ENCODE data around the gene DCUN1D2.

Gene DCUN1D2

GRCh38 chr13:113468029-113468428 is 22.5 kb downstream of the DCUN1D2 start:
- no peak for TF ChIP-seq CTCF (IDR thresholded peaks at IDR 0.05; ENCODE audit: low read length, missing control alignments)
- H3K4me3 ChIP-seq (replicated peaks; ENCODE audit: low read depth, low read length), result no peak overlapping the region
- DNase-seq (ENCODE audit: low read depth), result no peak

- no peak for TF ChIP-seq CTCF (IDR thresholded peaks at IDR 0.05; ENCODE audit: low read length, missing control alignments)
- DNase-seq (ENCODE audit: low read depth), result no peak
These were observed 24.1 kb downstream of the DCUN1D2 start for GRCh38 chr13:113466383-113466782.

GRCh38 chr13:113465300-113465699 is 25.2 kb downstream of the DCUN1D2 start:
- no peak overlapping the region for H3K4me3 ChIP-seq (replicated peaks; ENCODE audit: low read depth, low read length)
- no peak for TF ChIP-seq CTCF (IDR thresholded peaks at IDR 0.05; ENCODE audit: low read length, missing control alignments)
- DNase-seq (ENCODE audit: low read depth), result no peak

More at GRCh38 chr13:113466383-113466782, 24.1 kb downstream of the DCUN1D2 start:
- no peak overlapping the region for H3K4me3 ChIP-seq (replicated peaks; ENCODE audit: low read depth, low read length)

- no peak for DNase-seq (ENCODE audit: low read depth)
- no peak overlapping the region for H3K4me3 ChIP-seq (replicated peaks; ENCODE audit: low read depth, low read length)
- no peak for TF ChIP-seq CTCF (IDR thresholded peaks at IDR 0.05; ENCODE audit: low read length, missing control alignments)
These were observed 26.0 kb downstream of the DCUN1D2 start for GRCh38 chr13:113464476-113464875.

- H3K4me3 ChIP-seq (replicated peaks; ENCODE audit: low read depth, low read length), result no peak overlapping the region
- DNase-seq (ENCODE audit: low read depth), result no peak
- no peak for TF ChIP-seq CTCF (IDR thresholded peaks at IDR 0.05; ENCODE audit: low read length, missing control alignments)
These were observed 29.3 kb downstream of the DCUN1D2 start for GRCh38 chr13:113461022-113461751.

- H3K4me3 ChIP-seq (replicated peaks; ENCODE audit: low read depth, low read length), result no peak overlapping the region
- DNase-seq (ENCODE audit: low read depth), result no peak
- TF ChIP-seq CTCF (IDR thresholded peaks at IDR 0.05; ENCODE audit: low read length, missing control alignments), result no peak
These were observed 29.9 kb downstream of the DCUN1D2 start for GRCh38 chr13:113460599-113460998.

GRCh38 chr13:113460064-113460555 is 30.4 kb downstream of the DCUN1D2 start:
- DNase-seq (ENCODE audit: low read depth), result no peak
- no peak overlapping the region for H3K4me3 ChIP-seq (replicated peaks; ENCODE audit: low read depth, low read length)
- no peak for TF ChIP-seq CTCF (IDR thresholded peaks at IDR 0.05; ENCODE audit: low read length, missing control alignments)

Measured in fibroblast of pulmonary artery (primary cell).